HUES64 (cell line): Measurements from ENCODE around the gene HECTD3.
A peak's percentile ranks its signal among the peaks of the same experiment; 100 is the strongest.

ENCODE experiments used
- H3K27ac ChIP-seq: 2 replicates; pipeline ENCODE4 v1.7.0; 2013; ENCODE audit warnings: low read depth, low read length, inconsistent platforms
- H3K27me3 ChIP-seq: 2 replicates; pipeline ENCODE4 v1.6.1; 2013; ENCODE audit warnings: mild to moderate bottlenecking, low read length; ENCODE audit not compliant: insufficient read depth
- H3K36me3 ChIP-seq: 2 replicates; pipeline ENCODE4 v1.6.1; 2013; ENCODE audit warnings: mild to moderate bottlenecking, low read length; ENCODE audit not compliant: insufficient read depth
- H3K4me1 ChIP-seq: 2 replicates; pipeline ENCODE4 v1.6.1; 2013; ENCODE audit warnings: mild to moderate bottlenecking, low read length, moderate library complexity; ENCODE audit not compliant: insufficient read depth
- H3K4me3 ChIP-seq: 2 replicates; pipeline ENCODE4 v1.5.1; 2013; ENCODE audit warnings: mild to moderate bottlenecking, low read length, moderate library complexity
- H3K9ac ChIP-seq: 2 replicates; pipeline ENCODE4 v1.6.1; 2013; ENCODE audit warnings: mild to moderate bottlenecking, low read depth, low read length
- H3K9me3 ChIP-seq: 2 replicates; pipeline ENCODE4 v1.6.1; 2013; ENCODE audit warnings: low read depth, low read length; ENCODE audit not compliant: insufficient read depth
- WGBS: fragments of 150-250, 120-280 bp; methylation state at CpG from one replicate; pipeline ENCODE4 v1.1.7; 2013; ENCODE audit warnings: missing lambda C conversion rate; 5-methylcytosine and 5-hydroxymethylcytosine counted together

HECTD3 gene

DNA sequence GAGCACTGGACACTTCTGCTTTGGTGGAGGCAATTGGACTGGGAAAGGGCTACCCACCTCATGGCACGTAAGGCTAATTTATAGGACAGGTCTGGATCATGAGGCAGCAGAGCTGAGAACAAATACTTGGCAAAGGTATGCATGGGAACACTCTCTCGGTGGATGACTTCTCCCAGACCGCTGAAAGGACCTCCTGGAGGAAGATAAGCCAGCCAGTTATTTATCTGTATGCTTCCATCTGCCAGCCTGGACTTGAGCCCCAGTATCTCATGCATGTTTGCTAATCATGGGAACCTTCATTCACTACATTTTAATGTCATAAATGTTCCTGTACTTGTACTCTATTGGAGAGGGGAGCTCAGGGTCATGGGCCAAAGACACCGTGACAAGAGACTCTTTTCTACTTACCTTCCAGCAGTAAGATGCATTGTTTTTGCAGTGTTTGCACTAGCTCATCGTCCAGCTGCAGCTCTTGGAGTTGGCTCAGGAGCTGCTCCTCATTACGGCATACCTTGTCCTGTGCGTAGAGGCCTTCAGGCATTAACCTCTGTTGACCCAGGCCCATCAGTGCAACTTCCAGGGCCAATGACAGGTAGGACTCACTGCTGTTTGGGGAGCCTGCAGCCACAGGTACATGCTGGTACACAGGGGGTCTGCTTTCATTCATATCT lies 24.6 kb upstream of the HECTD3 start:
- H3K9ac ChIP-seq, result no peak overlapping the region
- no peaks in the 10 kb centered on the region for H3K36me3 ChIP-seq
- no peaks in the 10 kb centered on the region for H3K27me3 ChIP-seq
- no peaks in the 10 kb centered on the region for H3K9me3 ChIP-seq
- H3K4me1 ChIP-seq, result no peaks in the 10 kb centered on the region
- 91% methylated on average over 7 of the region's 7 CpGs for WGBS
- no peak overlapping the region for H3K27ac ChIP-seq
- no peak overlapping the region for H3K4me3 ChIP-seq

DNA sequence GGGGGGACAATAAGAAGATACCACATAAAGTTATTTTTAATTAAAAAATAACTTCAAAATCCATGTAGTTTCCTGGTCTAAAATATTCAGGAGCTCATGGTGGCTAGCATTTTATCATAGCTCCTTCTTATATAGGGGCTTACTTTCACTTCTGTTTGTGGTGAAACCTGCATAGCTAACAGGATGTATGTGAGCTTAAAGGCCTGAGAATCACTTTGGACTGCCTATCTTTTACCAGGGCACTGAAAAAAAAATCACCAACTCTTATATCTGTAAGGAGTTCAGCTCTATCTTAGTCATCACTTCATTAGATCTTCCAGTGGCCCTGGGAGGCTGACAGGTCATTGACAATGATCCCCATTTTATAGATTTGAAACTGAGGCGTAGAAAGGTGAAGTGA lies 22.2 kb upstream of the HECTD3 start:
- H3K27me3 ChIP-seq, result no peaks in the 10 kb centered on the region
- no peak overlapping the region for H3K27ac ChIP-seq
- H3K4me1 ChIP-seq, result no peaks in the 10 kb centered on the region
- no peaks in the 10 kb centered on the region for H3K36me3 ChIP-seq
- H3K9ac ChIP-seq, result no peak overlapping the region
- WGBS, result no CpG with 5 or more reads among the region's 1 CpG
- H3K9me3 ChIP-seq, result no peaks in the 10 kb centered on the region
- no peak overlapping the region for H3K4me3 ChIP-seq

DNA sequence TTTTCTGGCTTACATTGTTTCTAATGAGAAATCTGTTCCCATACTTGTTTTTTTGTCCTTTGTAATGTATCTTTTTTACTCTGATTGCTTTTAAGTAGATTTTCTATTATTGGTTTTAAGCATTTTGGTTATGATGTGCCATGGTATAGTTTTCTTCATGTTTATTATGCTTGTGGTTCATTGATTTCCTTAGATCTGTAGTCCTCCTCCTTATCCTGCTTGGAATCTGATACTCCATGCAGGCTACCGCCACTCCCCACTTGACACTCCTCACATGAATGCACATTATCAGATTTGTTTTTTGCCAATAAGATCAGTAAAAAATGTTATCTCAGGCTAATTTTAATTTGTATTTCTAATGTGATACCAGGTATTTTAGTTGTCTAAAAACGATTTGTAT lies 21.7 kb upstream of the HECTD3 start:
- 100% methylated on average over 2 of the region's 2 CpGs for WGBS
- no peaks in the 10 kb centered on the region for H3K9me3 ChIP-seq
- H3K27me3 ChIP-seq, result no peaks in the 10 kb centered on the region
- no peak overlapping the region for H3K4me3 ChIP-seq
- H3K4me1 ChIP-seq, result no peaks in the 10 kb centered on the region
- H3K9ac ChIP-seq, result no peak overlapping the region
- H3K27ac ChIP-seq, result no peak overlapping the region
- H3K36me3 ChIP-seq, result no peaks in the 10 kb centered on the region

DNA sequence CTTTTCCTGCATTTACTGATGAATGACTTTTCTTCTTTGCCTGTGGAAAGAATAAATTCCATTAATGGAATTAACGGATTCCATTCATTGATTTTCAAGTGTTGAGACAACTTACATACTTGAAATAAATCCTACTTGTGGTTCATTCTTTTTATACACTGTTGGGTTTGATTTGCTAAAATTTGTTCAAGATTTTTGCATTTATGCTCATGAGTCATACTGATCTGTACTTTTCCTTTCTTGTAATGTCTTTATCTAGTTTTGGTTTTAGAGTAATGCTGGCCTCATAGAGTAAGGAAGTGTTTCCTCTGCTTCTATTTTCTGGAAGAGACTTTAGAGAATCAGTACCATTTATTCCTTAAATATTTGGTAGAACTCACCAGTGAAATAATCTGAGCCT lies 15.3 kb upstream of the HECTD3 start:
- WGBS, result 80% methylated on average over 1 of the region's 1 CpG
- Histone ChIP-seq H3K27ac (no peak overlapping the region), H3K9ac (no peak overlapping the region), H3K36me3 (no peaks in the 10 kb centered on the region), H3K9me3 (no peaks in the 10 kb centered on the region), H3K4me3 (no peak overlapping the region), H3K4me1 (no peaks in the 10 kb centered on the region), H3K27me3 (no peaks in the 10 kb centered on the region)

DNA sequence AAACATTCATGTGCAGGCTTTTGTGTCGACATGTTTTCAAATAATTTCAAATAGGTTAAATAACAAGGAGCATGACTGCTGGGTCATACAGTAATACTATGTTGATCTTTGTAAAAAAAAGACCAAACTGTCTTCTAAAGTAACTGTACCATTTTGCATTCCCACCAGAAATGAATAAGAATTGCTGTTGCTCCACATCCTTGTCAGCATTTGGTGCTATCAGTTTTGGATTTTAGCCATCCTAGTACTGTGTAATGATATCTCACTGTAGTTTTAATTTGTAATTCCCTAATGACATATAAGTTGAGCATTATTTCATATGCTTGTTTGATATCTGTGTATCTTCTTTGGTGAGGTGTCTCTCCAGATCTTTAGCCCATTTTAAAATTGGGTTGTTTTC lies 12.5 kb upstream of the HECTD3 start:
- Histone ChIP-seq H3K36me3 (no peaks in the 10 kb centered on the region), H3K4me3 (no peak overlapping the region), H3K27ac (no peak overlapping the region), H3K27me3 (no peaks in the 10 kb centered on the region), H3K9ac (no peak overlapping the region), H3K4me1 (no peaks in the 10 kb centered on the region), H3K9me3 (no peaks in the 10 kb centered on the region)
- WGBS, result no CpG with 5 or more reads among the region's 1 CpG

DNA sequence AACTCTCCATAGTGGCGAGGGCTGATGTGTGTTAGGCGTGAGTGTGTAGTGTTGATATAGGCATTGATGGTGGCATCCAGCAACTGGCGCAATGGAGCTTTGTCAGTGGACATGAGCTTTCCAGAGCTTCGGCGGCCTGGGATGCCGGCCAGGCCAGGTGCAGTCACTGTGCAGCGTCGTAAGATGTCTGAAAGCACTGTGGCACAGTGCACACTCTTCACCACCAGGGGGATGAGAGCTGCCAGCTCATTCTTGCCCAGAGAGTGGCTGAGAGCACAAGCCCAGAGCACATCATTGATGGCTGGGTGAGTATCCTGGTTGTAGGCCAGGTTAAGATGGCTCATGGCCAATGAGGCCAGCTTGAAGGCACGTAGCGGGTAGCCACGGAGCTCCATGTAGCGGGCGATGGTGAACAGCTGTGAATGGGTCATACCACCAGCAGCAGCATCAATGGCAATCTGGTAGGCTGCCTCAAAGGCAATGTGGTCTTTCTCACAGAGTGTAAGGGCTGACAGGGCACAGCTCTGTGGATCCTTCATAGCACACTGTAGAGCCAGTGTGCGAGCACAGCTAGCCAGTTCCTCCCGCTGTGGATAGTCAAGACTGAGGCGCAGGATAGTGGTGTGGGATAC lies 7.6 kb upstream of the HECTD3 start:
- H3K36me3 ChIP-seq, result peaks cover 16% of the 10 kb centered on the region
- H3K9ac ChIP-seq, result no peak overlapping the region
- no peaks in the 10 kb centered on the region for H3K27me3 ChIP-seq
- WGBS, result 85% methylated on average over 16 of the region's 16 CpGs
- H3K4me1 ChIP-seq, result no peaks in the 10 kb centered on the region
- H3K9me3 ChIP-seq, result no peaks in the 10 kb centered on the region
- no peak overlapping the region for H3K27ac ChIP-seq
- H3K4me3 ChIP-seq, result no peak overlapping the region

DNA sequence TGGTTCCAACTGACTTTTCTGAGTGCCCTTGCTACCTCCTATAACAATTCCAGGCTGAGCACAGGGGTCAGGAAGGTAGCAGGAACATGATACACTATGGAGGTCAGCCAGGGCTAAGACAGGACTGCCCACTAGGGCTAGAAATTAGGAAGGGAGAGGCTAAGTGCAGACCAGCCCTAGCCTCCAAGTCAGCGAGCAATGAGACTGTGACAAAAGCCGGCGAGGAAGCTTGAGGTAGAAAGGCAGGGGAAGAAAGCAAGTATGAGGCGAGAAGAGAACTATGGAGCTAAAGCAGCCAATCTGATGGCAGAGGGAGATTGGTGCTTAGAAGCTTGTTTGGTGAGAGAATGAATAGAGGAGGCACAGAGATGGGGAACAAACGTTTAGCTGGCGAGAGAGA lies 5.6 kb upstream of the HECTD3 start:
- Histone ChIP-seq H3K27ac (no peak overlapping the region), H3K9me3 (no peaks in the 10 kb centered on the region), H3K27me3 (no peaks in the 10 kb centered on the region), H3K9ac (no peak overlapping the region), H3K36me3 (peaks cover 21% of the 10 kb centered on the region), H3K4me3 (no peak overlapping the region), H3K4me1 (peaks cover under 1% of the 10 kb centered on the region; the same call in 1 of the 2 replicates)
- 87% methylated on average over 6 of the region's 6 CpGs for WGBS

DNA sequence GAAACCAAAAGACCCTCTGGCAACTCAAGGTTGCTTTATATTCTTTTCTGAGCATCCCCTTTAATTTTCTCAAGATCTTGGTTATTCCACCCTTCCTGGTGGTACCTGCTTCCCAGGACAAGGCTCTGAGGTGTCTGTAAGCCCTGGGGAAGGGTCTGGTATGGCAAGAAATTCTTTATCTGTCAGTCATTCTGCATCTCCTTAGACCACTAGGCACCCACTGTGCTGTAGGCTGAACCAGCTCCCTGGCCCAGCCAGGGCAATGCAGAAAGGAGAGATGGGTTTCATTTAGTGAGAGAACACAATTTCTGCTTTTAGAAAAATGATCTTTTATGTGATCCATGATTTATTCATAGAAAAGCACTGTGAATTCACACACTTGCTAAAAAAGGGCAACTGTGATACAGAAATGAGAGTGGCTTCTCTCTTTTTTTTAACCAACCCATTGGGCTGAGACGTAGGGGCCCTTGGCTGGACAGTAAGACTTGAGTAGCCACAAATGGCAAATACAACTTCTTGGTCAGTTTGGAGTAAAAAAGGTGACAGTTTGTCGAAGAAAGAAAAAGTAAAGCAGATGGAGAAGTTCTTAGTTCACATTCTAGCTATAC lies 5.1 kb upstream of the HECTD3 start:
- Histone ChIP-seq H3K4me3 (no peak overlapping the region), H3K27ac (no peak overlapping the region), H3K4me1 (peaks cover 5% of the 10 kb centered on the region), H3K9ac (no peak overlapping the region), H3K36me3 (peaks cover 21% of the 10 kb centered on the region), H3K9me3 (no peaks in the 10 kb centered on the region), H3K27me3 (no peaks in the 10 kb centered on the region)
- WGBS, result 100% methylated on average over 2 of the region's 2 CpGs

DNA sequence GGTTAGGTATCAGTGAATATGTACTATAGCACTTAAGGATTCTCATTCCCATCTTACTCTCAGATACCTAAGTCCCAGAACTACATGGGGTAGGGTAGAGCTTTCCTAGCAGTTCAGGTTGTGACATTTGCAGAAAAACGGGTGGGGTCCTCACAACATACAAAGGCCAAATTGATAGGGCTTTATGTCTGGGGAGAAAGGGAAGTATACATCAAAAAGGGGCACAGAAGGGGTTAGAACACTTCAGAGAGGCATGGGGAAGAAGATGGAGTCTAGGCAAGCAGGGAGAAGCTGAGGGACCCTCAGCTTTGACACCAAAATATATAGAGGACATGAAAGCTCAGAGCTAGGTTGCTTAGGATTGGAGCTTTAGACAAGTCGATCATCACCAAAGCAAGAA lies 4.6 kb upstream of the HECTD3 start:
- H3K9ac ChIP-seq, result no peak overlapping the region
- peaks cover 5% of the 10 kb centered on the region for H3K4me1 ChIP-seq
- H3K27me3 ChIP-seq, result no peaks in the 10 kb centered on the region
- H3K36me3 ChIP-seq, result peaks cover 21% of the 10 kb centered on the region
- H3K27ac ChIP-seq, result no peak overlapping the region
- no peaks in the 10 kb centered on the region for H3K9me3 ChIP-seq
- H3K4me3 ChIP-seq, result no peak overlapping the region
- 93% methylated on average over 2 of the region's 2 CpGs for WGBS

DNA sequence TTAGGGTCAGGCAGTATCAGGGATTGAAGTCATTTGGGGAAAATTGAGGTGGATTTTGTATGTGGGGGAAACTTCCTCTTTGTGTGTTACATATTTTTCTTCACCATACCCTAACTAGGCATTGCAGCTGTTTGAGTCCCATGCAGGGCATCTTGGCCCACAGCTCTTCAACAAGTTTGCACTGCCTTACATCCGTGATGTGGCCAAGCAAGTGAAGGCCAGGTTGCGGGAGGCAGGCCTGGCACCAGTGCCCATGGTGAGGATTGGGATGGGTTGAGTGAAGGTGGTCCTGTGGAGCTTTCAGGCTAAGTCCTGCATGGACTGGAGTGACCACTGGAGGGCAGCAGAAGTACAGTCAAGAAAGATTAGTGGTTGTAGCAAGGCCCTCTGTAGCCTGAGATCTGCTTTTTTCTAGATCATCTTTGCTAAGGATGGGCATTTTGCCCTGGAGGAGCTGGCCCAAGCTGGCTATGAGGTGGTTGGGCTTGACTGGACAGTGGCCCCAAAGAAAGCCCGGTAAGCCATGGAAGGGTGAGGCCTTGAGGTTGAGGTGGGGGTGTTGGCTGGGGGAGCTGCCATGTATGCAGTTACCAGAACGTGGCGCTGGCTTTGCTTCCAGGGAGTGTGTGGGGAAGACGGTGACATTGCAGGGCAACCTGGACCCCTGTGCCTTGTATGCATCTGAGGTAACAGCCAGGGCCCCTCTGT lies 3.4 kb upstream of the HECTD3 start:
- H3K9ac ChIP-seq, result no peak overlapping the region
- H3K4me3 ChIP-seq, result no peak overlapping the region
- 74% methylated on average over 6 of the region's 6 CpGs for WGBS
- H3K27ac ChIP-seq, result no peak overlapping the region
- peaks cover 22% of the 10 kb centered on the region for H3K36me3 ChIP-seq
- peaks cover 5% of the 10 kb centered on the region for H3K4me1 ChIP-seq
- H3K27me3 ChIP-seq, result no peaks in the 10 kb centered on the region
- no peaks in the 10 kb centered on the region for H3K9me3 ChIP-seq

DNA sequence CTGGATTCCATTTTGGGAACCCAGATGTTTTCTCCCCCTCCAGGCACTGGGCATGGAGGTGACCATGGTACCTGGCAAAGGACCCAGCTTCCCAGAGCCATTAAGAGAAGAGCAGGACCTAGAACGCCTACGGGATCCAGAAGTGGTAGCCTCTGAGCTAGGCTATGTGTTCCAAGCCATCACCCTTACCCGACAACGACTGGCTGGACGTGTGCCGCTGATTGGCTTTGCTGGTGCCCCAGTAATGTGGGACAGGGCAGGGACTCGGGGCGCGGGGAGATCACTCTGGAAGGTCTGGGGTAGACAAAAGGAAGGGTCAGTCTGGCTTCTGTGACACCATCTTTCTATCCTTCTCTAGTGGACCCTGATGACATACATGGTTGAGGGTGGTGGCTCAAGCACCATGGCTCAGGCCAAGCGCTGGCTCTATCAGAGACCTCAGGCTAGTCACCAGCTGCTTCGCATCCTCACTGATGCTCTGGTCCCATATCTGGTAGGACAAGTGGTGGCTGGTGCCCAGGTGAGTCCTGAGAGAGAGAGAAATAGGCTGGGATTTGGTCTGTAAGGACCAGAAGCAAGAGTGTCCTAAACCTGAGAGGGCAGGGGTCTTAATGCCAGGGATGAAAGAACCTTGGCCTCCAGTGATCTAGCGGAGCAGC lies 2.6 kb upstream of the HECTD3 start:
- Histone ChIP-seq H3K36me3 (peaks cover 29% of the 10 kb centered on the region), H3K9me3 (no peaks in the 10 kb centered on the region), H3K4me1 (peaks cover 5% of the 10 kb centered on the region), H3K27me3 (no peaks in the 10 kb centered on the region), H3K9ac (no peak overlapping the region), H3K4me3 (peak overlapping the region; percentile 68; the same call in 1 of the 2 replicates), H3K27ac (no peak overlapping the region)
- WGBS, result 83% methylated on average over 12 of the region's 12 CpGs
